Endothelial cell of umbilical vein (primary cell): Measurements from ENCODE around the gene DYNC2LI1. TPM values are rescaled to one million over a fixed set of nuclear protein-coding genes. Genes with fewer than 3 reads are reported as not detected.

Source experiments
- BruUV-seq: library from RNA; stranded (reverse); fragments of 400-500 nt; replicated peaks from 2 replicates; lab custom pipeline; 2021; lab: Mats Ljungman, UMichigan
- CTCF ChIA-PET: fragments of 300-600, 350-600 bp; sonication (Branson Sonifier 250); formaldehyde crosslinking; loops from one replicate; lab custom pipeline; 2021; ENCODE audit warnings: antibody characterized with exemption, inconsistent platforms; lab: Charles Lee
- POLR2A ChIA-PET: fragments of 300-600, 350-600 bp; sonication (Branson Sonifier 250); formaldehyde crosslinking; loops from one replicate; lab custom pipeline; 2021; ENCODE audit warnings: antibody characterized with exemption, inconsistent platforms; lab: Charles Lee
- DNase-seq: peaks from one replicate; pipeline ENCODE4 v3.0.0-alpha.2; 2011; ENCODE audit warnings: low read depth, low spot score
- FAIRE-seq: peaks from 2 replicates; lab custom pipeline; 2011; peaks lifted over from hg19 to GRCh38; lab: Jason Lieb, UNC
- H2AFZ ChIP-seq: 2 replicates; pipeline ENCODE4 v1.6.0; 2012; ENCODE audit warnings: low read depth, low read length, control low read depth, inconsistent platforms
- H3K27ac ChIP-seq: 2 replicates; pipeline ENCODE4 v1.5.1; 2011; ENCODE audit warnings: low read depth, mild to moderate bottlenecking, control low read depth, low read length, moderate library complexity; ENCODE audit not compliant: insufficient read depth
- H3K27me3 ChIP-seq, 2 experiments: 2 replicates each; pipeline versions ENCODE4 v1.6.0 to v1.6.1; 2011; ENCODE audit warnings: low read length in 2 of 2, mixed read lengths in 1 of 2; ENCODE audit not compliant: control insufficient read depth in 2 of 2, insufficient read depth in 2 of 2
- H3K36me3 ChIP-seq, 2 experiments: 2 replicates in 1 of 2; 3 replicates in 1 of 2; pipeline ENCODE4 v1.5.1; 2011; ENCODE audit warnings: low read length in 2 of 2, mild to moderate bottlenecking in 1 of 2, moderate library complexity in 1 of 2; ENCODE audit not compliant: control insufficient read depth in 2 of 2, insufficient read depth in 2 of 2; ENCODE audit errors: extremely low read depth in 1 of 2
- H3K4me1 ChIP-seq: 3 replicates; pipeline ENCODE4 v1.5.1; 2011; ENCODE audit warnings: mild to moderate bottlenecking, low read length; ENCODE audit not compliant: control insufficient read depth, insufficient read depth; ENCODE audit errors: extremely low read depth
- H3K4me2 ChIP-seq: 2 replicates; pipeline ENCODE4 v1.6.1; 2011; ENCODE audit warnings: low read length, control low read depth, mixed read lengths; ENCODE audit not compliant: insufficient read depth
- H3K4me3 ChIP-seq, 3 experiments: fragments of 200-600 bp in 1 of 3; sonication (generic), shearing (Covaris generic) in 1 of 3; replicated peaks in 1 of 3; 2 replicates each; pipeline ENCODE4 v1.5.1; 2011 to 2016; ENCODE audit warnings: control low read depth in 3 of 3, low read length in 3 of 3, mild to moderate bottlenecking in 2 of 3, inconsistent platforms in 1 of 3, low read depth in 1 of 3, moderate library complexity in 1 of 3; ENCODE audit not compliant: insufficient read depth in 1 of 3
- H3K79me2 ChIP-seq: 2 replicates; pipeline ENCODE4 v1.6.0; 2012; ENCODE audit warnings: low read length, inconsistent platforms; ENCODE audit not compliant: control insufficient read depth, insufficient read depth
- H3K9ac ChIP-seq: replicated peaks from 2 replicates; pipeline ENCODE3; 2011; ENCODE audit warnings: low read length, control low read depth; ENCODE audit not compliant: insufficient read depth; ENCODE audit errors: extremely low read depth
- H3K9me1 ChIP-seq: replicated peaks from 3 replicates; pipeline ENCODE4 v1.6.0; 2011; ENCODE audit warnings: mild to moderate bottlenecking, low read length; ENCODE audit not compliant: control insufficient read depth, insufficient read depth; ENCODE audit errors: extremely low read depth
- H3K9me3 ChIP-seq: replicated peaks from 2 replicates; pipeline ENCODE4 v1.5.1; 2012; ENCODE audit warnings: low read length, inconsistent platforms; ENCODE audit not compliant: control insufficient read depth, insufficient read depth
- H4K20me1 ChIP-seq: replicated peaks from 2 replicates; pipeline ENCODE3; 2011; ENCODE audit warnings: mild to moderate bottlenecking, low read length; ENCODE audit not compliant: control insufficient read depth, insufficient read depth; ENCODE audit errors: extremely low read depth
- CTCF ChIP-seq, 2 donors: IDR thresholded peaks; 1 replicate in 1 of 2; 2 replicates in 1 of 2; pipeline ENCODE4 v1.5.1; 2011; ENCODE audit warnings: low read length in 2 of 2, mild to moderate bottlenecking in 2 of 2, moderate library complexity in 2 of 2, control low read depth in 1 of 2, inconsistent platforms in 1 of 2, low read depth in 1 of 2; ENCODE audit not compliant: insufficient read depth in 1 of 2; ENCODE audit errors: extremely low read depth in 1 of 2
- EZH2 ChIP-seq: IDR thresholded peaks from 2 replicates; pipeline ENCODE4 v1.6.1; 2012; ENCODE audit warnings: borderline replicate concordance, low read depth, mild to moderate bottlenecking, moderate library complexity, low read length, inconsistent platforms; ENCODE audit not compliant: severe bottlenecking
- FOS ChIP-seq: IDR thresholded peaks from 2 replicates; pipeline ENCODE4 v1.6.1; 2011; ENCODE audit warnings: mild to moderate bottlenecking, low read length, moderate library complexity, borderline replicate concordance; ENCODE audit not compliant: insufficient read depth
- GATA2 ChIP-seq: IDR thresholded peaks from 2 replicates; pipeline ENCODE4 v1.7.0; 2011; ENCODE audit warnings: low read depth, mild to moderate bottlenecking, moderate library complexity, mixed read lengths, low read length; ENCODE audit not compliant: insufficient read length, insufficient read depth
- JUN ChIP-seq: IDR thresholded peaks from 2 replicates; pipeline ENCODE4 v1.6.1; 2011; ENCODE audit warnings: borderline replicate concordance, low read depth; ENCODE audit not compliant: insufficient read length, insufficient read depth
- MYC ChIP-seq: IDR thresholded peaks from one replicate; pipeline ENCODE4 v1.6.1; 2011; ENCODE audit warnings: mild to moderate bottlenecking, low read depth, low read length
- POLR2A ChIP-seq: IDR thresholded peaks from 2 replicates; pipeline ENCODE4 v1.6.1; 2012; ENCODE audit warnings: low read depth, mild to moderate bottlenecking, control low read depth, low read length
- POLR2AphosphoS5 ChIP-seq: IDR thresholded peaks from 2 replicates; pipeline ENCODE4 v1.6.1; 2012; ENCODE audit warnings: low read depth, mild to moderate bottlenecking, control low read depth, low read length, moderate library complexity; ENCODE audit not compliant: insufficient read depth
- dilution Hi-C: fragments of 300-500 bp; cut with MboI; formaldehyde crosslinking; loops from one replicate; pipeline ENCODE4 v1.15.0; 2019; ENCODE audit warnings: low sequenced_read_pairs; ENCODE audit not compliant: extremely low pct_ligation_motif_present
- intact Hi-C: fragments of 100-400 bp; cut with micrococcal nuclease; formaldehyde crosslinking; loops from one replicate; pipeline ENCODE4 v1.10.0; 2022
- polyA plus RNA-seq, 4 experiments: library from polyadenylated mRNA; depleted of rRNA in 3 of 4; stranded (reverse) in 3 of 4; unstranded in 1 of 4; fragments of >200 nt; gene quantifications; 2 replicates each; pipeline versions ENCODE4 v1.2.1 to v1.2.3, GENCODE V29; 2011 to 2012; ENCODE audit warnings: missing spikeins in 1 of 4
- total RNA-seq: library from RNA; stranded (reverse); gene quantifications from 2 replicates; pipeline ENCODE4 v1.2.3, GENCODE V29; 2021
- TF ChIP-seq, protein P1 (sequence below): IDR thresholded peaks from 2 replicates; pipeline ENCODE4 v1.6.1; 2011; ENCODE audit not compliant: insufficient read depth, insufficient read length

DYNC2LI1 gene
- total and polyA plus RNA-seq, 2 donors (not counting 3 experiments of a cell fraction or from before 2014, with no cell fraction given): 4.2 to 8.7 TPM

DNA sequence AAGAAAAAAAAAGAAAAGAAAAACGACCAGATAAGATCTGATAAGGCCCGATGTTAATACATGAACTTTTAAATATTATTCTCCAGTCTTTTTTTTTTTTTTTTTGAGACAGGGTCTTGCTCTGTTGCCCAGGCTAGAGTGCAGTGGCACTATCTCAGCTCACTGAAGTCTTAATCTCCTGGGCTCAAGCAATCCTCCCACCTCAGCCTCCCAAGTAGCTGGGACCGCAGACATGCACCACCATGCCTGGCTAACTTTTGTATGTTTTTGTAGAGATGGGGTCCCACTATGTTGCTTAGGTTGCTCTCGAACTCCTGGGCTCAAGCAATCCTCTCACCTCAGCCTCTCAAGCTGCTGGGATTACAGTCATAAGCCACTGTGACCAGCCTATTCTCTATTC lies 63.2 kb downstream of the DYNC2LI1 start:
- Histone ChIP-seq H3K27me3 (peaks cover 0 to 3% of the 10 kb centered on the region in 2 experiments), H4K20me1 (no peaks in the 10 kb centered on the region), H2AFZ (no peak overlapping the region), H3K4me3 (no peak overlapping the region), H3K36me3 (no peaks in the 10 kb centered on the region), H3K9ac (no peak overlapping the region), H3K9me3 (no peaks in the 10 kb centered on the region), H3K27ac (no peak overlapping the region), H3K4me2 (no peak overlapping the region), H3K79me2 (no peaks in the 10 kb centered on the region), H3K4me1 (no peaks in the 10 kb centered on the region), H3K9me1 (no peaks in the 10 kb centered on the region)
- ChIA-PET POLR2A (no interaction called here), CTCF (interaction anchor here (0.9 kb wide), 1 partner anchor 11 kb away, joined by 3 read pairs; no protein-coding TSS in a partner anchor)
- no TSS peak for BruUV-seq
- DNase-seq (no peak), FAIRE-seq (no peak)
- intact Hi-C loops (no loop called here), dilution Hi-C loops (no loop called here)
- TF ChIP-seq POLR2A: no peak
- no peak for TF ChIP-seq FOS
- TF ChIP-seq CTCF (IDR thresholded peaks at IDR 0.05; ENCODE audit: extremely low read depth in 1 of 2, insufficient read depth in 1 of 2, low read depth in 1 of 2, low read length in 2 of 2): no peak
- TF ChIP-seq, protein P1, sequence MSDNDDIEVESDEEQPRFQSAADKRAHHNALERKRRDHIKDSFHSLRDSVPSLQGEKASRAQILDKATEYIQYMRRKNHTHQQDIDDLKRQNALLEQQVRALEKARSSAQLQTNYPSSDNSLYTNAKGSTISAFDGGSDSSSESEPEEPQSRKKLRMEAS: no peak
- TF ChIP-seq JUN: no peak
- no peak for TF ChIP-seq MYC
- TF ChIP-seq POLR2AphosphoS5: no peak
- TF ChIP-seq GATA2: no peak
- TF ChIP-seq EZH2: no peak
